ENCODE results near the gene NAPEPLD. TPM values are rescaled to one million over a fixed set of nuclear protein-coding genes. Genes with fewer than 3 reads are reported as not detected.
"Not testable (repeated sequence)": the region's sequence is repeated elsewhere in the genome, so short reads cannot be mapped to it uniquely, and the experiment has no call there.

The NAPEPLD gene
- total RNA-seq (2014; rRNA removed; shearing (Covaris generic)), result 9.4 and 12.2 TPM in 2 replicates
- polyA plus RNA-seq (2016; fragmentation: Nextera tagmentation; extraction: Ambion mirVana), result 9.4 and 10.7 TPM in 2 replicates
- long read RNA-seq, partial matches to known transcripts, result 1 of 5 reads
- long read RNA-seq, other reads (novel, unspliced or antisense), result 1 of 5 reads

GRCh38 chr7:103148994-103149807 lies at the start of gene NAPEPLD:
Gene NAPEPLD (minus strand): TSS chr7:103149099. CDS start chr7:103128776, 20,323 bp downstream.
- peak; percentile 85 for DNase-seq (ENCODE audit: low spot score)
- H3K27ac ChIP-seq (ENCODE audit: low read depth), result peak within 1 kb of the TSS; percentile 87
- H4K20me1 ChIP-seq (replicated peaks; ENCODE audit: insufficient read depth), result no peaks in the 10 kb centered on the region
- ATAC-seq, result peak; percentile 88
- no peaks in the 10 kb centered on the region for H3K9me2 ChIP-seq (ENCODE audit: insufficient read depth)
- H3K36me3 ChIP-seq (ENCODE audit: insufficient read depth), result no peaks in the 10 kb centered on the region
- peak within 1 kb of the TSS; percentile 75 for H3K4me3 ChIP-seq
- Mint-ChIP-seq H3K27ac (peak within 1 kb of the TSS; percentile 96), H3K4me3 (peak within 1 kb of the TSS; percentile 97), H3K36me3 (ENCODE audit: low read depth) (peaks cover 6% of the 10 kb centered on the region; the same call in 2 of the 3 replicates), H3K27me3 (ENCODE audit: insufficient read depth, low read depth, poor library complexity) (peaks cover 17% of the 10 kb centered on the region), H3K4me1 (peaks cover 40% of the 10 kb centered on the region), H3K9me3 (peaks cover 5% of the 10 kb centered on the region; the same call in 1 of the 3 replicates)
- peaks cover 46% of the 10 kb centered on the region for H3K79me2 ChIP-seq (replicated peaks; ENCODE audit: insufficient read depth)
- TF ChIP-seq POLR2AphosphoS5 (IDR thresholded peaks at IDR 0.05; ENCODE audit: low read depth) (peak; percentile 64; the same call in 1 of the 2 replicates), EZH2phosphoT487 (IDR thresholded peaks at IDR 0.05; ENCODE audit: unreplicated experiment) (no peak), NANOG (IDR thresholded peaks at IDR 0.05; ENCODE audit: borderline replicate concordance) (no peak), ZNF462 (CRISPR knock-in tag; IDR thresholded peaks at IDR 0.05) (no peak), STAT1 (IDR thresholded peaks at IDR 0.05; ENCODE audit: unreplicated experiment) (no peak), ETS1 (IDR thresholded peaks at IDR 0.05) (no peak; the same call in 1 of the 2 replicates), ZNF331 (CRISPR knock-in tag; IDR thresholded peaks at IDR 0.05; ENCODE audit: low read depth) (no peak), CREB1 (CRISPR knock-in tag; IDR thresholded peaks at IDR 0.05; ENCODE audit: low read depth) (no peak), REST (IDR thresholded peaks at IDR 0.05; ENCODE audit: unreplicated experiment) (no peak)
- H3F3A ChIP-seq (replicated peaks; ENCODE audit: low read depth), result no peaks in the 10 kb centered on the region
- H3K4me2 ChIP-seq, result peak within 1 kb of the TSS; percentile 87
- H3K27me3 ChIP-seq (ENCODE audit: insufficient read depth), result no peaks in the 10 kb centered on the region
- H3K4me1 ChIP-seq (ENCODE audit: insufficient read depth), result peaks cover 15% of the 10 kb centered on the region
- peak within 1 kb of the TSS; percentile 89 for H2AFZ ChIP-seq

- not testable (repeated sequence) for H3K27ac ChIP-seq (ENCODE audit: low read depth); H3K4me2 ChIP-seq; H3K79me2 ChIP-seq (replicated peaks; ENCODE audit: insufficient read depth); H3K4me3 ChIP-seq; H2AFZ ChIP-seq; ATAC-seq; H3K4me1 Mint-ChIP-seq; H3K4me1 ChIP-seq (ENCODE audit: insufficient read depth); H3K27ac Mint-ChIP-seq; H4K20me1 ChIP-seq (replicated peaks; ENCODE audit: insufficient read depth); H3F3A ChIP-seq (replicated peaks; ENCODE audit: low read depth); H3K4me3 Mint-ChIP-seq; H3K27me3 Mint-ChIP-seq (ENCODE audit: insufficient read depth, low read depth, poor library complexity); H3K27me3 ChIP-seq (ENCODE audit: insufficient read depth); H3K36me3 ChIP-seq (ENCODE audit: insufficient read depth); H3K9me2 ChIP-seq (ENCODE audit: insufficient read depth); H3K9me3 Mint-ChIP-seq; H3K36me3 Mint-ChIP-seq (ENCODE audit: low read depth); DNase-seq (ENCODE audit: low spot score)
These were observed 49.2 kb upstream of the NAPEPLD start for GRCh38 chr7:103198079-103198478.

All from GM23338 (cell line).